HG02571 (cell line): ENCODE results near the gene DPYD.

Source experiments
- ATAC-seq: cut with Tn5 transposase; IDR thresholded peaks from one replicate; pipeline ENCODE4 v1.9.1; 2021; ENCODE audit warnings: mild to moderate bottlenecking, moderate library complexity; ENCODE audit not compliant: unreplicated experiment

Gene DPYD

GRCh38 chr1:97630948-97631347 is 289.9 kb downstream of the DPYD start:
- no peak for ATAC-seq

- no peak for ATAC-seq
Measured at GRCh38 chr1:97630281-97630680, 290.6 kb downstream of the DPYD start.

- no peak for ATAC-seq
Measured at GRCh38 chr1:97623220-97623619, 297.6 kb downstream of the DPYD start.

- no peak for ATAC-seq
Measured at GRCh38 chr1:97621955-97622354, 298.9 kb downstream of the DPYD start.

GRCh38 chr1:97619706-97620105 is 301.1 kb downstream of the DPYD start:
- ATAC-seq: no peak

GRCh38 chr1:97610748-97611147 is 310.1 kb downstream of the DPYD start:
- no peak for ATAC-seq

- no peak for ATAC-seq
Measured at GRCh38 chr1:97610102-97610501, 310.7 kb downstream of the DPYD start.

GRCh38 chr1:97608272-97608671 is 312.6 kb downstream of the DPYD start:
- ATAC-seq: no peak

- no peak for ATAC-seq
Measured at GRCh38 chr1:97603776-97604175, 317.1 kb downstream of the DPYD start.

GRCh38 chr1:97603218-97603617 is 317.6 kb downstream of the DPYD start:
- ATAC-seq: no peak

GRCh38 chr1:97599447-97599846 is 321.4 kb downstream of the DPYD start:
- no peak for ATAC-seq

- ATAC-seq: no peak
Measured at GRCh38 chr1:97593192-97593591, 327.6 kb downstream of the DPYD start.

- no peak for ATAC-seq
Measured at GRCh38 chr1:97588772-97589171, 332.1 kb downstream of the DPYD start.

- ATAC-seq: no peak
Measured at GRCh38 chr1:97581614-97582051, 339.2 kb downstream of the DPYD start.

- no peak for ATAC-seq
Measured at GRCh38 chr1:97577613-97578012, 343.2 kb downstream of the DPYD start.

- ATAC-seq: no peak
Measured at GRCh38 chr1:97573553-97573952, 347.3 kb downstream of the DPYD start.

- ATAC-seq: no peak
Measured at GRCh38 chr1:97572561-97572960, 348.3 kb downstream of the DPYD start.

- no peak for ATAC-seq
Measured at GRCh38 chr1:97571760-97572159, 349.1 kb downstream of the DPYD start.

- ATAC-seq: no peak
Measured at GRCh38 chr1:97570691-97571090, 350.1 kb downstream of the DPYD start.

- no peak for ATAC-seq
Measured at GRCh38 chr1:97567000-97567749, 353.7 kb downstream of the DPYD start.

GRCh38 chr1:97565886-97566285 is 354.9 kb downstream of the DPYD start:
- ATAC-seq: no peak

GRCh38 chr1:97563926-97564325 is 356.9 kb downstream of the DPYD start:
- no peak for ATAC-seq

GRCh38 chr1:97562081-97562480 is 358.8 kb downstream of the DPYD start:
- ATAC-seq: no peak
